ES-I3 (cell line): ENCODE data around the gene LONP2.

Experiments used
- H3K36me3 ChIP-seq: 2 replicates; pipeline ENCODE4 v1.6.1; 2013; ENCODE audit warnings: mild to moderate bottlenecking, low read length, control low read depth, moderate library complexity; ENCODE audit not compliant: insufficient read depth
- H3K4me1 ChIP-seq: 2 replicates; pipeline ENCODE4 v1.6.1; 2013; ENCODE audit warnings: mild to moderate bottlenecking, control low read depth, low read length; ENCODE audit not compliant: insufficient read depth
- H3K9ac ChIP-seq: 2 replicates; pipeline ENCODE4 v1.6.1; 2013; ENCODE audit warnings: low read depth, mild to moderate bottlenecking, low read length, moderate library complexity
- H3K9me3 ChIP-seq: 2 replicates; pipeline ENCODE4 v1.6.1; 2013; ENCODE audit warnings: mild to moderate bottlenecking, low read length, moderate library complexity; ENCODE audit not compliant: control insufficient read depth, insufficient read depth

LONP2 gene

GRCh38 chr16:48321317-48322036 is 77.4 kb downstream of the LONP2 start:
- peaks cover 18% of the 10 kb centered on the region for H3K4me1 ChIP-seq
- H3K9ac ChIP-seq: no peak overlapping the region
- H3K9me3 ChIP-seq: no peaks in the 10 kb centered on the region
- no peaks in the 10 kb centered on the region for H3K36me3 ChIP-seq

GRCh38 chr16:48323783-48324775 is 80.0 kb downstream of the LONP2 start:
- no peaks in the 10 kb centered on the region; the same call in 1 of the 2 replicates for H3K4me1 ChIP-seq

GRCh38 chr16:48326915-48327314 is 82.8 kb downstream of the LONP2 start:
- Histone ChIP-seq H3K4me1 (no peaks in the 10 kb centered on the region; the same call in 1 of the 2 replicates), H3K9ac (no peak overlapping the region), H3K36me3 (no peaks in the 10 kb centered on the region), H3K9me3 (no peaks in the 10 kb centered on the region)

More at GRCh38 chr16:48323783-48324775, 80.0 kb downstream of the LONP2 start:
- no peaks in the 10 kb centered on the region for H3K9me3 ChIP-seq
- H3K36me3 ChIP-seq: no peaks in the 10 kb centered on the region
- no peak overlapping the region for H3K9ac ChIP-seq

- no peaks in the 10 kb centered on the region for H3K9me3 ChIP-seq
- no peak overlapping the region for H3K9ac ChIP-seq
- H3K36me3 ChIP-seq: peaks cover 5% of the 10 kb centered on the region
- H3K4me1 ChIP-seq: peaks cover 5% of the 10 kb centered on the region; the same call in 1 of the 2 replicates
Measured at GRCh38 chr16:48329138-48329537, 85.0 kb downstream of the LONP2 start.

GRCh38 chr16:48330189-48330840 is 86.2 kb downstream of the LONP2 start:
- H3K36me3 ChIP-seq: peaks cover 10% of the 10 kb centered on the region
- peaks cover 6% of the 10 kb centered on the region; the same call in 1 of the 2 replicates for H3K4me1 ChIP-seq
- H3K9me3 ChIP-seq: no peaks in the 10 kb centered on the region
- no peak overlapping the region for H3K9ac ChIP-seq

- Histone ChIP-seq H3K36me3 (peaks cover 10% of the 10 kb centered on the region), H3K9ac (no peak overlapping the region), H3K9me3 (no peaks in the 10 kb centered on the region), H3K4me1 (peaks cover 10% of the 10 kb centered on the region; the same call in 1 of the 2 replicates)
Measured at GRCh38 chr16:48330841-48331192, 86.7 kb downstream of the LONP2 start.

- no peak overlapping the region for H3K9ac ChIP-seq
- H3K36me3 ChIP-seq: peaks cover 10% of the 10 kb centered on the region
- H3K9me3 ChIP-seq: no peaks in the 10 kb centered on the region
- H3K4me1 ChIP-seq: peaks cover 22% of the 10 kb centered on the region
Measured at GRCh38 chr16:48332978-48333377, 88.9 kb downstream of the LONP2 start.

GRCh38 chr16:48334325-48334724 is 90.2 kb downstream of the LONP2 start:
- Histone ChIP-seq H3K4me1 (peaks cover 22% of the 10 kb centered on the region), H3K9ac (no peak overlapping the region), H3K9me3 (no peaks in the 10 kb centered on the region), H3K36me3 (peaks cover 10% of the 10 kb centered on the region)

GRCh38 chr16:48335961-48336360 is 91.9 kb downstream of the LONP2 start:
- H3K4me1 ChIP-seq: peaks cover 22% of the 10 kb centered on the region
- peaks cover 10% of the 10 kb centered on the region for H3K36me3 ChIP-seq
- no peak overlapping the region for H3K9ac ChIP-seq
- no peaks in the 10 kb centered on the region for H3K9me3 ChIP-seq

GRCh38 chr16:48340054-48340453 is 96.0 kb downstream of the LONP2 start:
- peaks cover 16% of the 10 kb centered on the region for H3K4me1 ChIP-seq
- H3K9ac ChIP-seq: no peak overlapping the region
- no peaks in the 10 kb centered on the region for H3K36me3 ChIP-seq
- H3K9me3 ChIP-seq: no peaks in the 10 kb centered on the region

GRCh38 chr16:48342591-48342990 is 98.5 kb downstream of the LONP2 start:
- Histone ChIP-seq H3K4me1 (no peaks in the 10 kb centered on the region), H3K36me3 (no peaks in the 10 kb centered on the region), H3K9me3 (no peaks in the 10 kb centered on the region), H3K9ac (no peak overlapping the region)

GRCh38 chr16:48347191-48347865 is 103.2 kb downstream of the LONP2 start:
- no peaks in the 10 kb centered on the region for H3K4me1 ChIP-seq
- H3K36me3 ChIP-seq: peaks cover 7% of the 10 kb centered on the region; the same call in 1 of the 2 replicates
- no peak overlapping the region for H3K9ac ChIP-seq
- no peaks in the 10 kb centered on the region for H3K9me3 ChIP-seq

GRCh38 chr16:48347980-48348379 is 103.9 kb downstream of the LONP2 start:
- no peak overlapping the region for H3K9ac ChIP-seq
- no peaks in the 10 kb centered on the region for H3K9me3 ChIP-seq
- no peaks in the 10 kb centered on the region for H3K4me1 ChIP-seq
- H3K36me3 ChIP-seq: peaks cover 7% of the 10 kb centered on the region; the same call in 1 of the 2 replicates

GRCh38 chr16:48350736-48351135 is 106.6 kb downstream of the LONP2 start:
- Histone ChIP-seq H3K9ac (no peak overlapping the region), H3K4me1 (no peaks in the 10 kb centered on the region), H3K36me3 (peaks cover 7% of the 10 kb centered on the region; the same call in 1 of the 2 replicates), H3K9me3 (no peaks in the 10 kb centered on the region)
